Heart left ventricle (tissue), 16 donors: ENCODE measurements around the gene CTSK. TPM values are rescaled to one million over a fixed set of nuclear protein-coding genes. Genes with fewer than 3 reads are reported as not detected.
"Not testable (repeated sequence)": the region's sequence is repeated elsewhere in the genome, so short reads cannot be mapped to it uniquely, and the experiment has no call there.

Source experiments
- ATAC-seq, 4 donors: fragments of 200-7000 bp; cut with Tn5 transposase; one replicate each; pipeline ENCODE4 v1.9.1; 2020 to 2022; ENCODE audit warnings: moderate library complexity in 4 of 4, mild to moderate bottlenecking in 3 of 4, moderate number of reproducible peaks in 1 of 4
- DNase-seq, 5 donors: peaks; one replicate each; pipeline ENCODE4 v3.0.0-alpha.2; 2020
- H3K27ac ChIP-seq, 12 donors: fragments of 200-600 bp; sonication (generic) in 4 of 12; one replicate each; pipeline versions ENCODE4 v1.5.0 to v1.8.0; 2016 to 2022; ENCODE audit warnings: mild to moderate bottlenecking in 2 of 12
- H3K27me3 ChIP-seq, 9 donors: fragments of 200-600 bp; sonication (generic) in 2 of 9; one replicate each; pipeline versions ENCODE4 v1.5.1 to v1.8.0; 2016 to 2022; ENCODE audit warnings: mild to moderate bottlenecking in 3 of 9
- H3K36me3 ChIP-seq, 9 donors: fragments of 200-600 bp; sonication (generic) in 2 of 9; one replicate each; pipeline versions ENCODE4 v1.5.0 to v1.8.0; 2018 to 2022; ENCODE audit warnings: mild to moderate bottlenecking in 2 of 9
- H3K4me1 ChIP-seq, 12 donors: fragments of 200-600 bp; sonication (generic) in 4 of 12; one replicate each; pipeline versions ENCODE4 v1.5.0 to v1.8.0; 2016 to 2022; ENCODE audit warnings: mild to moderate bottlenecking in 3 of 12
- H3K4me3 ChIP-seq, 12 donors: fragments of 200-600 bp; sonication (generic) in 4 of 12; one replicate each; pipeline versions ENCODE4 v1.5.0 to v1.8.0; 2017 to 2022; ENCODE audit warnings: mild to moderate bottlenecking in 9 of 12, moderate library complexity in 4 of 12
- H3K9me3 ChIP-seq, 12 donors: fragments of 200-600 bp; sonication (generic) in 4 of 12; one replicate each; pipeline versions ENCODE4 v1.5.0 to v1.8.0; 2016 to 2022; ENCODE audit warnings: mild to moderate bottlenecking in 1 of 12
- POLR2A ChIP-seq, 2 donors: fragments of 450-650 bp; IDR thresholded peaks; one replicate each; pipeline ENCODE4 v1.6.1; 2017; ENCODE audit warnings: antibody characterized with exemption in 2 of 2, mild to moderate bottlenecking in 2 of 2, moderate library complexity in 2 of 2
- WGBS, 4 donors: extraction: QIAGEN DNeasy Blood & Tissue Kit in 2 of 4; methylation state at CpG; one replicate each; pipeline versions ENCODE4 v1.1.5 to v1.1.7; 2013 to 2018; 5-methylcytosine and 5-hydroxymethylcytosine counted together
- intact Hi-C, 10 donors: fragments of 100-400 bp; cut with DNase I; formaldehyde crosslinking; loops; one replicate each; pipeline versions ENCODE4 v1.11.1 to v1.14.2; 2022
- polyA plus RNA-seq, 2 donors: library from polyadenylated mRNA; stranded (reverse); fragments of 200-250 nt; gene quantifications; one replicate each; pipeline ENCODE4 v1.2.3, GENCODE V29; 2013
- total RNA-seq, 9 donors: library from RNA; depleted of rRNA in 2 of 9; stranded (reverse); fragments of >200 nt in 2 of 9; fragmentation: NEBNext Ultra II Directional in 3 of 9; extraction: Animal tissue kit (Norgen Biotek cat#: 25700) in 3 of 9; gene quantifications; one replicate each; pipeline versions ENCODE4 v1.1.0 to v1.2.4, GENCODE V29; 2016 to 2023
- TF ChIP-seq, protein P1 (sequence below), 12 donors: fragments of 200-600 bp; sonication (generic) in 4 of 12; IDR thresholded peaks; one replicate each; pipeline versions ENCODE4 v1.5.0 to v1.8.0; 2018 to 2022; ENCODE audit warnings: antibody characterized with exemption in 12 of 12, mild to moderate bottlenecking in 5 of 12
- donor health status: ischemic (EF 13 %, LVEDD 7.1; RV severe dilation, severe dysfunction).
- donor health status: healthy with polysubstance abuse.
- donor health status: DM: no; HTN: yes; CAD: no.
- donor health status: DM: no; HTN: no; CAD: no.
- donor health status: ischemic (EF 25% LVEDD 6.9; RV normal size, moderate dysfunction).
- donor health status: ischemic (EF 25% LVEDD 5.7; RV mildly dilated, moderate dysfunction).
- donor health status: healthy.
- donor health status: DM: yes; HTN: yes; CAD: no.
- donor health status: ischemic (EF 35%, LVEDD 5.7; RV mildly dilated, moderate dysfunction).
- donor health status: nonischemic (EF 11% LVEDD 7.7; RV severe dilation, severe dysfunction).
- donor health status: DM: yes; HTN: yes; CAD: no.
- donor health status: PGD.
- donor health status: ischemic (EF 29% LVEDD 5.4; RV normal size, mild dysfunction).
- donor health status: nonischemic (EF 23%, LVEDD 6.1; RV moderate dilation, normal function).

The CTSK gene
- total and polyA plus RNA-seq, 11 donors = 2.1 to 17.9 (median 4.5) TPM

DNA sequence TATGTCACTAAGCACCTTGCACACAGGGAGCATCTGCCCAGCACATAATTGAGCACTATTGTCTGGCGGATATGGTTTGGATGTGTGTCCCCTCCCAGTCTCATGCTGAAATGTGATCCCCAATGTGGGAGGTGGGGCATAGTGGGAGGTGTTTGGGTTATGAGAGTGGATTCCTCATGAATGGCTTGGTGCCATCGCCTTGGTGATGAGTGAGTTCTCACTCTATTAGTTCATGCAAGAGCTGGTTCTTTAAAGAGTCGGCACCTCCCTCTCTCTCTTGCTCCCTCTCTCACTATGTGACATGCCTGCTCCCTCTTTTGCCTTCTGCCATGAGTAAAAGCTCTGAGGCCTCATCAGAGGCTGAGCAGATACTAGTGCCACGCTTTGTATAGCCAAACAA lies 9.5 kb downstream of the CTSK start:
- Histone ChIP-seq H3K36me3 (peaks cover 0 to 79% (median 72%) of the 10 kb centered on the region in 9 donors), H3K27ac (no peak overlapping the region), H3K9me3 (no peaks in the 10 kb centered on the region), H3K4me3 (no peak overlapping the region), H3K27me3 (no peaks in the 10 kb centered on the region), H3K4me1 (peaks cover 0 to 9% (median 0%) of the 10 kb centered on the region in 12 donors)
- ATAC-seq (no peak), DNase-seq (no peak)
- TF ChIP-seq, protein P1, sequence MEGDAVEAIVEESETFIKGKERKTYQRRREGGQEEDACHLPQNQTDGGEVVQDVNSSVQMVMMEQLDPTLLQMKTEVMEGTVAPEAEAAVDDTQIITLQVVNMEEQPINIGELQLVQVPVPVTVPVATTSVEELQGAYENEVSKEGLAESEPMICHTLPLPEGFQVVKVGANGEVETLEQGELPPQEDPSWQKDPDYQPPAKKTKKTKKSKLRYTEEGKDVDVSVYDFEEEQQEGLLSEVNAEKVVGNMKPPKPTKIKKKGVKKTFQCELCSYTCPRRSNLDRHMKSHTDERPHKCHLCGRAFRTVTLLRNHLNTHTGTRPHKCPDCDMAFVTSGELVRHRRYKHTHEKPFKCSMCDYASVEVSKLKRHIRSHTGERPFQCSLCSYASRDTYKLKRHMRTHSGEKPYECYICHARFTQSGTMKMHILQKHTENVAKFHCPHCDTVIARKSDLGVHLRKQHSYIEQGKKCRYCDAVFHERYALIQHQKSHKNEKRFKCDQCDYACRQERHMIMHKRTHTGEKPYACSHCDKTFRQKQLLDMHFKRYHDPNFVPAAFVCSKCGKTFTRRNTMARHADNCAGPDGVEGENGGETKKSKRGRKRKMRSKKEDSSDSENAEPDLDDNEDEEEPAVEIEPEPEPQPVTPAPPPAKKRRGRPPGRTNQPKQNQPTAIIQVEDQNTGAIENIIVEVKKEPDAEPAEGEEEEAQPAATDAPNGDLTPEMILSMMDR (IDR thresholded peaks at IDR 0.05) = no peak
- no peak for TF ChIP-seq POLR2A (IDR thresholded peaks at IDR 0.05)
- 74 to 80% (median 79%) methylated on average over 4 of the region's 4 CpGs for WGBS, 4 donors
- intact Hi-C loops = no loop called here

DNA sequence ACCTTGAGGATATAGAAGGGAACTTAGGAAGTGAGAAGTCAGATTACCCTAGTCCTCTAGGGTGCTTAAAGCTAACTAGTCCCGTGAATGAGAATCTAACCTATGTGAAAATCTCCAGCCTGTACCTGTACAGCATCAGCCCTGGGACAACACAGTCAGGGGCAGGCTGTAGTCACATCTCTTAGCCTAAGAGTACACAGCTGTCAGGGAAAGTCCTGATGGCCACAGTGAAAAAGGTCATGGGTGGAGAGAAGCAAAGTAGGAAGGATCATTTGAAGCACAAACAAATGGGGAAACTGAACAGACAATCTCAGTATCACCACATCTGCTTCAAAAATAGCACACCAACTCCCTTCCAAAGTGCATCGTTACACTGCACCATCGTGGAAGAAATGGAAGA lies 11.7 kb downstream of the CTSK start:
- TF ChIP-seq, protein P1 (IDR thresholded peaks at IDR 0.05) = no peak
- no peak for TF ChIP-seq POLR2A (IDR thresholded peaks at IDR 0.05)
- intact Hi-C loops = no loop called here
- DNase-seq (no peak), ATAC-seq (no peak)
- Histone ChIP-seq H3K4me1 (peaks cover 0 to 24% (median 0%) of the 10 kb centered on the region in 12 donors), H3K27me3 (no peaks in the 10 kb centered on the region), H3K27ac (no peak overlapping the region), H3K4me3 (no peak overlapping the region), H3K36me3 (peaks cover 0 to 64% (median 54%) of the 10 kb centered on the region in 9 donors), H3K9me3 (no peaks in the 10 kb centered on the region)
- 79 to 82% (median 82%) methylated on average over 3 of the region's 3 CpGs for WGBS, 4 donors

- H3K27ac ChIP-seq = peak overlapping the region in 1 of 12 donors; percentile 85
- H3K4me3 ChIP-seq, H3K27me3 ChIP-seq, DNase-seq, ATAC-seq, H3K9me3 ChIP-seq, intact Hi-C loops: not testable (repeated sequence)
- peaks cover 0 to 49% (median 0%) of the 10 kb centered on the region in 12 donors for H3K4me1 ChIP-seq
- H3K36me3 ChIP-seq = peaks cover 0 to 41% (median 36%) of the 10 kb centered on the region in 9 donors
- WGBS, 4 donors = 90 to 98% (median 97%) methylated on average over 3 of the region's 3 CpGs
Measured at GRCh38 chr1:150793778-150794177, 14.3 kb downstream of the CTSK start.

DNA sequence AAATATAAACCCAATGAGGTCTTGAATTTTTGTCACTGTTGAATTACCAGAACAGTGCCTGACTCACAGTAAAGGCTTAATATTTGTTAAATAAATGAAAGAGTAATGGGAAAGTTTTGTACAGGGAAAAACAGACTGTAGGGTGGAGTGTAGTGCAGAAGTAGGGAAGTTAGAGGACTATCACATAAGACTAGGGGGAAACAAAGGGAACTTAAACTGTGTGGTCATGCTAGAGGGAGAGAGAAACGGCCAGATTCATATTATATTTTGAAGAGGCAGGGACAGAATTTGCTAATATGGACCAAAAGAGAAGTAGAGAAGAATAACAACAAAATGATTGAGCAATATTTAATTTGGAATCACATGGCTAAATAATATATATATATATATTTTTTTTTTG lies 14.8 kb downstream of the CTSK start:
- TF ChIP-seq, protein P1 (IDR thresholded peaks at IDR 0.05) = no peak
- TF ChIP-seq POLR2A (IDR thresholded peaks at IDR 0.05) = no peak
- 78 to 87% (median 85%) methylated on average over 1 of the region's 1 CpG for WGBS, 4 donors
- DNase-seq (no peak), ATAC-seq (peak in 2 of 4 donors; percentile 37 to 48)
- Histone ChIP-seq H3K27me3 (no peaks in the 10 kb centered on the region), H3K9me3 (no peaks in the 10 kb centered on the region), H3K4me3 (no peak overlapping the region), H3K4me1 (peaks cover 0 to 54% (median 0%) of the 10 kb centered on the region in 12 donors), H3K36me3 (peaks cover 0 to 35% (median 31%) of the 10 kb centered on the region in 9 donors), H3K27ac (peak overlapping the region in 1 of 12 donors; percentile 85)
- intact Hi-C loops = no loop called here

GRCh38 chr1:150791585-150791984 lies 16.5 kb downstream of the CTSK start:
- H3K4me3 ChIP-seq = no peak overlapping the region
- intact Hi-C loops = no loop called here
- WGBS, 4 donors = 85 to 92% (median 88%) methylated on average over 4 of the region's 4 CpGs
- DNase-seq (no peak), ATAC-seq (peak; percentile 48 to 83 (median 71))
- H3K27me3 ChIP-seq = no peaks in the 10 kb centered on the region
- H3K27ac ChIP-seq = peak overlapping the region in 1 of 12 donors; percentile 89
- no peaks in the 10 kb centered on the region for H3K9me3 ChIP-seq
- H3K36me3 ChIP-seq = peaks cover 0 to 19% (median 15%) of the 10 kb centered on the region in 9 donors
- no peak for TF ChIP-seq POLR2A (IDR thresholded peaks at IDR 0.05)
- TF ChIP-seq, protein P1 (IDR thresholded peaks at IDR 0.05) = no peak
- H3K4me1 ChIP-seq = peaks cover 0 to 58% (median 0%) of the 10 kb centered on the region in 12 donors
